CMK (cell line): ENCODE results near the gene P2RX4.
"Not testable (repeated sequence)": the region's sequence is repeated elsewhere in the genome, so short reads cannot be mapped to it uniquely, and the experiment has no call there.

Source experiments
- DNase-seq: peaks from one replicate; pipeline ENCODE4 v3.0.0-alpha.2; 2010; ENCODE audit warnings: low read depth

Gene P2RX4

DNA sequence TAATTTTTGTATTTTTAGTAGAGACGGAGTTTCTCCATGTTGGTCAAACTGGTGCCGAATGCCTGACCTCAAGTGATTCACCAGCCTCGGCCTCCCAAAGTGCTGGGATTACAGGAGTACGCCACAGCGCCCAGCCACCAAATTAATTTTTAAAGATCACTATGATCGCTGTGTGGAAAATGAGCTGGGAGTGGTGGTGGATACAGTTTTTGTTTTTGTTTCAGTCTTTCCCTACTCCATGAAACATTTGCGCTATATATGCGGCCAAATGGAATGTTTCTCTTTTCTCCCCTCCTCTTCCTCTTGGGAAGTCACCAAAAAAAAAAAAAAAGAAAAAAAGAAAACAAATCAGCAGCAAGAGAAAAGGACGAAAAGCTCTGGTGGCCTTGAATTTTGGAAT lies 20.8 kb upstream of the P2RX4 start:
- no peak for DNase-seq

DNA sequence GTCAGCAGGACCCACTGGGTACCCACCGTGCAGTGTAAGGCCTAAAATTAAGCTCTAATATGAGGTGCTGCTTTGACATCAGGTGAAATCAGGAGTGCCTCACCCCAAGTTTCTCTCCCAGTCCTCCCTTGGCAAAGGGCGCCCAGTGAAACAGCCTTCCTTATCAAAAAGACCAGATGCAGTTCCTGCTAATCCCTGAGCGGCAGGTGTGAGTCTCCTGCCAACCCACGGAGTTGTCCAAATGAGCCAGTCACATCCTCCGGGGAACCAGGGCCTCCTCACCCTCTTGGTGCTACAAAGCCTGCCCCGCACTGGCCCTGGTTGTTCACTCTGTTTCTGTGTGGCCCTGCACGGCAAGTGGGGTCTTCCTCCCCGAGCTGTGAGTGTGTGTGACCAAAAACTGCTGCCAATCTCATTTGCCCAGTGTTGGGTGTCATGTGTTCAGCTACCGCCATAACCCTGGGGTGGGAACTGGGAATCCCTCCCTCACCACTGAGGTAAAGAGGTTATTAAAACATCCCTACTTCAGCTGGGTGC lies 20.2 kb upstream of the P2RX4 start:
- no peak for DNase-seq

DNA sequence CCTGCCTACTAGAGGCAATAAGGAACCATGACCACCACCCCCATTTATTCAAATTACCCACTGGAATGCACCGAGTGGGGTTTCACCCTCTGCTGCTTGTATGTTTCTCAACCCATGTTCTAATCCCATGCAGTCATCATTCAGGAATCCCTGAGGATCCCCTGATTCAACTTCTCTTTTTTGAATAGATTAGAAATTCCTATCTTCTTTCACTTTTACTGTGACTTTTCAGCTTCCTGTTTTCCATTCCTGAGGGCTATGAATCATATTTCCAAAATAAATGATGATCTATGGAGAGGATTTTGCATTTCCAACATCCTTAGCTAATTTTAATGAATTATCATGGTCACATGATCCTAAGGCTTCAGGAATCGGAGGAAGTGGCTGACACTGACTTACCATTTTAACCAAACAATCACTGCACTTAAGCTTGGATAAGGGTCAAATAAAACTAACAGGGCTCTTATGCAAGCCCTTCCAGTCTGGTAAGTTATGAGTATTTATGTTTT lies 19.4 kb upstream of the P2RX4 start:
- DNase-seq, result no peak

DNA sequence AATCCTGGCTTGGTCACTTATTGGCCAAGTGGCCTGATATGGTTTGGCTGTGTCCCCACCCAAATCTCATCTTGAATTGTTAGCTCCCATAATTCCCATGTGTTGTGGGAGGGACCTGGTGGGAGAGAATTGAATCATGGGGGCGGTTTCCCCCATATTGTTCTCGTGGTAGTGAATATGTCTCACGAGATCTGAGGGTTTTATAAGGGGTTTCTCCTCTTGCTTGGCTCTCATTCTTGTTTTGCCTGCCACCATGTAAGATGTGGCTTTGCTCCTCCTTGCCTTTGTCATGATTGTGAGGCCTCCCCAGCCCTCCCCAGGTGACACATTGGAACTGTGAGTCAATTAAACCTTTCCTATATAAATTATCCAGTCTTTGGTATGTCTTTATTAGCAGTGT lies 18.8 kb upstream of the P2RX4 start:
- DNase-seq, result no peak

DNA sequence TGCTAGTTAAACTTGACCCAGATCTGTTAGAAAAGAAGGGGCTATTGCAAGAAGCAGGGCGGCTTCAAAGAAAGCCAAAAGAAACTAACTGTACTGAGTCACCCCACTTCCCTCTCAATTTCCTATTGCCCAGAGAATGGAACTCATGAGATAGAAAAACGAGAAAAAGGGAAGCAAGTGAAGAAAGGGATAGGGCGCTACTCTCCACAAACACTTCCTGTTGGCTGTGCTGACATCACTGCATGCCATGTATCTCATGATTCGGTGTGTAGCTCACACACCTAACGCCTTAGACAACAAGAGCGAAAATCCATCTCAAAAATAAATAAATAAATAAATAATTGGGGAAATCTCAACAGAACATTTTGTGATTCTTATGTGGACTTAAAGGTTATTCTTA lies 13.0 kb upstream of the P2RX4 start:
- DNase-seq, result peak; percentile 67

DNA sequence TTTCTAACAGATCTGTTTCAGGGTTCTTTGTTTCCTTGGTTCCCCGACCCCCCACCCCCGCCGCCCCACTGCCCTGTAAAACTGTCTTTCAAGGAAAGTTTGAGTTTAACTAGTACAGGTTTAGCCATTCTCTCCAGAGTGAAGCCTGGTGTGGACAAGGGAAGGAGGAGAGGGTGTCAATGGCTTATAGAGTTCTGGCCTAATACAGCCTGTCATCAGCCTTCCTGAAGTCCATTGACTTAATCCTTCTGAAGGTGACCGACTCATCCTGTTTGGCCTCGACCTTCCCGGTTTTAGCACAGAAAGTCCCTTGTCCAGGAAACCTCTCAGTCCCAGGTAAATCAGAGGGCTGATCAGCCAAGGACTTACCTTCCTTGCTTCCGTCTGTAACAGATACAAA lies 11.0 kb upstream of the P2RX4 start:
- DNase-seq, result no peak

DNA sequence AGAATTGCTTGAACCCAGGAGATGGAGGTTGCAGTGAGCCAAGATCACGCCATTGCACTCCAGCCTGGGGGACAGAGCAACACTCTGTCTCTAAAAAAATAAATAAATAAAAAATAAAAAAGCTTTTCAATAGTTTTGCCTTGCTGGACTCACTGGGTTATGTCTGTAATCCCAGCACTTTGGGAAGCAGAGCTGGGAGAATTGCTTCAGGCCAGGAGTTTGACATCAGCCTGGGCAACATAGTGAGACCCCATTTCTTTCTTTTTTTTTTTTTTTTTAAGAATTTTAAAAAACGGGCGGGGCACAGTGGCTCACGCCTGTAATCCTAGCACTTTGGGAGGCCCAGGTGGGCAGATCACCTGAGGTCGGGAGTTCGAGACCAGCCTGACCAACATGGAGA lies 8.8 kb upstream of the P2RX4 start:
- DNase-seq, result not testable (repeated sequence)

DNA sequence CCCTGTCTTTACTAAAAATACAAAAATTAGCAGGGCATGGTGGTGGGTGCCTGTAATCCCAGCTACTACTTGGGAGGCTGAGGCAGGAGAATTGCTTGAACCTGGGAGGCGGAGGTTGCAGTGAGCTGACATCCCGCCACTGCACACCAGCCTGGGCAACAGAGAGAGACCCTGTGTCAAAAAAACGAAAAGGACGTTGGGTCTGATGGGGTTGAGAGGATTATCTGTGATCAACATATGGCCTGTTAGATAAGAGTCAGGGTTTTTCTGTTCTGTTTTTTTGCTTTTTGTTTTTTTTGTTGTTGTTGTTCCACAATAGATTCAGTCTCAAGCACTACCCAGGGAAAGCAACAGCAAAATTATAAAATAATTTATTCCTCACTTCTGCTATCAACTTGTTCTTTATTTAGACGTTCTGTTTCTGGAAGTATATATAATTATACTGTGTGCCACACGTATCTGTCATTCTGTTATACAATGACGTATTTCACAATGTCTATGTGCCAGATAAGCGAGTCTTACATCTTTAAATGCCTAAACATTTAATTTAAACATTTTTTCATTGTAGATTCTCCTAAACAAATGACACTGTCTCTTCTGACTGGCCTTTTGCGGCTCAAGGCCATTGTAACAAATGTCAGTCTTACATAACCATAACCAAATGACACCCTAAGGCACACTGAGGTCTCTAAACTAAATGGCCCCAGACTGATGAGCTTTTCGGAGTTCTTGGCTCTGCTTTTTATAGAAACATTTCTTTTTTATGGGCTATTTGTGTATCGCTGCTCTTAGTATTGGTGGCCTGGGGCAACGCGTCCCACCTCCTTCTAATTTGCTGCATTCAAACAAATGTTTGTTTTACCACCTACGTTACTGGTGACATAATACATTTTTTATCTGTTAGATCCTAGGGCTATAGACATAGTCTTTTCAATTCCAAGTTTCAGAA lies 7.2 kb upstream of the P2RX4 start:
- DNase-seq, result no peak

DNA sequence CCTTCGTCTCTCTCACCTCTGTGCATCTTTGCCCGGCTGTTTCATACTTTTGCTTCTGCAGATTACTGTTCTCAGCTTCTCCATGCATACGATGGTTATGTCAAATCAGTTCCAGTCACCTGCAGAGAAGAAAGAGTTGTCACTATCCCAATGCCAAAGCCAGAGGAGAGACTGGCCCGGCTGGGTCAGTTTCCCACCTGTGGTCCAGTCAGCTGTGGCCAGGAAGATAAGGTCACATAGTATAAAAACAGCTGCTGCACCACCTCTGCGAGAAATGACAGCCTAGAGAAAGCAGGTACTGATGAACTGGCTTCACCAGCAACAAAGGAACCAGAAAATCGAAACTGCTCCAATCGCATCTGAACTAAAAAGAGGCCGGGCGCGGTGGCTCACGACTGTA lies 6.4 kb upstream of the P2RX4 start:
- DNase-seq, result no peak

DNA sequence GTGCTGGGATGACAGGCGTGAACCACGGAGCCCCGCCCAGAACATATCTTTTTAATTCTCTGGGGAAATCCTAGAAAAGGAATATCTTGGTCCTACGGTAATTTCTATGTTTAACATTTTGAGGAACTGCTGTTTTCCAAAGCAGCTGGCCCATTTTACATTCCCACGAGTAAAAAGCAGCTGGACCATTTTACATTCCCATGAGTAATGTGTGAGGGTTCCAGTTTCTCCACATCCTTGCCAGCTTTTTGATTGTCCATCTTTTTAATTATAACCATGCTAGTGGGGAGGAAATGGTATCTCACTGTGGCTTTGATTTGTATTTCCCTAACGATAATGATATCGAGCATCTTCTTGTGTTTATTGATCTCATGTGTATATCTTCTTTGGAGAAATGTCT lies 4.4 kb upstream of the P2RX4 start:
- DNase-seq, result no peak

DNA sequence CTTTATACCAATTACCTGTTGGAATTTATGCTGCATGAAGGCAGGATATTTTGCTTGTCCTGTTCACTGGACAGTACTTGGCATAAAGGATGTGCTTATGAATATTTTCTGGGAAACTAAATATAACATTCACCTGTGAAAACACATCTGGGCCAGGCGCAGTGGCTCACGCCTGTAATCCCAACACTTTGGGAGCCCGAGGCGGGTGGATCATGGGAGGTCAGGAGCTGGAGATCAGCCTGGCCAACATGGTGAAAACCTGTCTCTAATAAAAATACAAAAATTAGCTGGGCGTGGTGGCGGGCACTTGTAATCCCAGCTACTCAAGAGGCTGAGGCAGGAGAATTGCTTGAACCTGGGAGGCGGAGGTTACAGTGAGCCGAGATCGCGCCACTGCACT lies 1.4 kb upstream of the P2RX4 start:
- DNase-seq, result not testable (repeated sequence)

DNA sequence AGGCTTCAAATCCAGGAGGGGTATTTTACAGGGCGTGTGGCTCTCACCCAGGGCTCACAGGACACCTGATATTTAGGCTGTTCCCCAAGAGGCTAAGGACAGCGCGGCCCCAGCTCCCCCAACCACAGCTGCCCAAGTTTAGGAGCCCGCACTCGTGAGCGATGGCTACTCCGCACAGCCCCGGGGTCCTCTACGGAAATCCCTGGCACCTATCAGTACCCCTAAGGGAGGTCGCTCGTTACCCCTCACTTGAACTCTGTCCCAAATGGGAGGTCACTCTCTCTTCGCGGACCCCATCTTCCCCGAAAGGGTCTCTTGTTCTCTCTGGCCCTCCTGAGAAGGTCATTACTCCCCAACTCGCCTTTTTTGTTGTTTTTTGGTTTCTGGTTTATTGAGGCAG lies 708 bp upstream of the P2RX4 start:
- no peak for DNase-seq

DNA sequence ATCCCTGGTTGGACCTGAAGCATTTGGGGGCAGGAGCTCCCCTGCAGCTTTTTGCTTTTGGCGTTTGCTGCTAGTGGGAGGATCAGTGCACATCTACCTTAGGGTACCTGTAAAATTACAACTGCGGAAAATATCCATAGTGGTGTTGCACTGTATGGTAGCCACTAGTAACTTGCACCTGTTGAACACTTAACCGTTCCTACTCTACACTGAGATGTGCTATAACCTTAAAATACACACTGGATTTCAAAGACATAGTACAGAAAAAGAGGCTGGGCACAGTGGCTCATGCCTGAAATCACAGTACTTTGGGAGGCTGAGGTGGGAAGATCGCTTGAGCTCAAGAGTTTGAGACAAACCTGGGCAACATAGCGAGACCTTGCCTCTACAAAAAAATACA lies 2.9 kb downstream of the P2RX4 start:
- no peak for DNase-seq

DNA sequence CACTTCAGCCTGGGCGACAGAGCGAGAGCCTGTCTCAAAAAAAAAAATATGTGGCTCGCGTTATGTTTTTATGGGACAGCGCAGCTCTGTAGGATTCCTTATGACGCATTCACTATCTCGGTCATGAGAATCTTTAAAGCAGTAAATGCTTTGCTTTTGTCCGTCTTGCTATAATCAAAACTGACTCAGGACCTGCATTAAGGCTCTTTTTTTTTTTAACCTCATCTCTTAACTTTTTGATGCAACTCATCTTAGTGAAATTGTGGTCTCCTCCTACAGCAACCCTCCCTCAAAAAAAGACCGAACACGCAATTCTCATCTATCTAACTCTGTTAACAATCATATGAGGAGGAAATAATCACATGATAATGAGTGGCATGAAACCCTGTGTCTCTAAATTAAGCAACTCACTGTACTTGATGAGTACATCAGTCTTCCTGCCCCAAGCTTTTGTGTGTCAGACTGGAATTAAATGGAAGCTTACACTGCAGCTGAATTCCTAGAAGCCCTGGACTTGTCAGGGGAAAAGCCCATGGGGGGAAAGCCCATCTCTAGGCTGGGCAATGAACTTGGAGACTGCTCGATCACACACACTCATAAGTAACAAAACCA lies 4.3 kb downstream of the P2RX4 start:
- DNase-seq, result no peak

DNA sequence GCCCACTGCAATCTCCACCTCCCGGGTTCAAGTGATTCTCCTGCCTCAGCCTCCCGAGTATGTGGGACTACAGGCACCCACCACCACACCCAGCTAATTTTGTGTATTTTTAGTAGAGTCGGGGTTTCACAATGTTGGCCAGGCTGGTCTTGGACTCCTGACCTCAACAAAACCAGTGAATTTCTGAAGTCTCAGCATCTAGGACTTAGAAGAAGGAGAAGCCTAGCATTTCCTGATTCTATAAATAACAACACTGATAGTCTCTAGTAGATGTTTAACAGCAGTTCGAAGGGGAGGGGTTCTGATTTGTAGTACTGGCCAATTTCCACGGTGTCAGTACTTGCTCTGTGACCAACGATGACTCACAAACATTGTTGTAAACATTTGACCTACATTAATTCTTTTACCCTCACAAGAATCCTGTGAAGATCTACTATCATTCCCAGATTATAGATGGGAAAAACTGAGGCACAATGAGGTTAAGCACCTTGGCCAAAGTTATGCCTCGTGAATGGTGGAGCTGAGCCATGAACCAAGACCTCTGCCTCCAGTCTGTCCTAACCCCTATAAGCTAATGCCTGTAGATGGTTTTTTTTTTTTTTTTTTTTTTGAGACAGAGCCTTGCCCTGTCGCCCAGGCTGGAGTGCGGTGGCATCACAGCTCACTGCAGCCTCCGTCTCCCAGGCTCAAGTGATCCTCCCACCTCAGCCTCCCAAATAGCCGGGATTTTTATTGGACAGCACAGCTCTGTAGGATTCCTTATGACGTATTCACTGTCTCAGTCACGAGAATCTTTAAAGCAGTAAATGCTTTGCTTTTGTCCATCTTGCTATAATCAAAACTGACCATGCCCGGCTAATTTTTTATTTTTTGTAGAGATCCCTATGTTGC lies 5.2 kb downstream of the P2RX4 start:
- DNase-seq, result no peak

DNA sequence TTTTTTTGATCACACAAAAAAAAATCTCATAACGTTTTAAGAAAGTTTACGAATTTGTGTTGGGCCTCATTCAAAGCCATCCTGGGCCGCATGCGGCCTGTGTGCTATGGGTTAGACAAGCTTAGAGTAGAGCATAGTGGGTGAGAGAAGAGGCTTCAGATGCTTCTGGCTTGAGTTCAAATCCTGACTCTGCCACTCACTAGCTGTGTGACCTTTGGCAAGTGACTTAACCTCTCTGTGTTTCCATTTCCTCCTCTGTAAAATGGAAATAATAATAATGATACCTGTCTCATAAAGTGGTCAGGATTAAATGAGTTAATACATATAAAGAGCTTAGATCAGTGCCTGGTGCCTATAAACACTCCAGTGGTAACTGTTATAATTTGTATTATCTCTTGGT lies 6.2 kb downstream of the P2RX4 start:
- no peak for DNase-seq

DNA sequence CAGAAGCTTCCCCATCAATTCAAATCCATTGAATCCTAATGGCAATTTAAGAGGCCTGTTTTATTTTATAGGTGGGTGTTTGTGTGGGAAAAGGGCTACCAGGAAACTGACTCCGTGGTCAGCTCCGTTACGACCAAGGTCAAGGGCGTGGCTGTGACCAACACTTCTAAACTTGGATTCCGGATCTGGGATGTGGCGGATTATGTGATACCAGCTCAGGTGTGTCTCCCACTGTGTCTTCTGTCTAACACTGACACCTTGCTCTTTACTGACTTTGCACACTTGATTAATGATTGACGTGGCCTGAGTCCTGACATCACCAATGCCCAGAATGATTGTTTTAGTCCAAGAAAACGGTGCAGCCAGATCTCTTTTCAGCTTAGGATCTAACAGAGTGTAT lies 7.1 kb downstream of the P2RX4 start:
- DNase-seq, result no peak

DNA sequence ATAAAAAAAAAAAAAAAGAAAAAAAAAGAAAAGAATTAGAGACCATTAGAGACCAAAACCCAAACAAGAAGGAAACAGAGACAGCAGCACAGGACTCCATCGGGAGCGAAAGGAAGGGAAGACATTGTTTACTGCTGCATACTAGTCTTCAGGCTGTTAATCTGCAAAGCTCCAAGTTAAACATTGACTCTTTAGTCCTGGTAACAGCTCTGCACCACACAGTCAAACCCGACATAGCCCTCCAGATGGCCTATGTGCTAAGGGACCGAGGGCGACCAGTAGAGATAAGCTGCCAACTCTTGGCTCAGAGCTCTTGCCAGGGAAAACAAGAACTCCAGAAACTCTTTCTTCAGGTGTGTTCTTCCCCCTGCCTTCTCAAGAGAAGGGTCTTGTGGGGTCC lies 7.8 kb downstream of the P2RX4 start:
- no peak for DNase-seq

DNA sequence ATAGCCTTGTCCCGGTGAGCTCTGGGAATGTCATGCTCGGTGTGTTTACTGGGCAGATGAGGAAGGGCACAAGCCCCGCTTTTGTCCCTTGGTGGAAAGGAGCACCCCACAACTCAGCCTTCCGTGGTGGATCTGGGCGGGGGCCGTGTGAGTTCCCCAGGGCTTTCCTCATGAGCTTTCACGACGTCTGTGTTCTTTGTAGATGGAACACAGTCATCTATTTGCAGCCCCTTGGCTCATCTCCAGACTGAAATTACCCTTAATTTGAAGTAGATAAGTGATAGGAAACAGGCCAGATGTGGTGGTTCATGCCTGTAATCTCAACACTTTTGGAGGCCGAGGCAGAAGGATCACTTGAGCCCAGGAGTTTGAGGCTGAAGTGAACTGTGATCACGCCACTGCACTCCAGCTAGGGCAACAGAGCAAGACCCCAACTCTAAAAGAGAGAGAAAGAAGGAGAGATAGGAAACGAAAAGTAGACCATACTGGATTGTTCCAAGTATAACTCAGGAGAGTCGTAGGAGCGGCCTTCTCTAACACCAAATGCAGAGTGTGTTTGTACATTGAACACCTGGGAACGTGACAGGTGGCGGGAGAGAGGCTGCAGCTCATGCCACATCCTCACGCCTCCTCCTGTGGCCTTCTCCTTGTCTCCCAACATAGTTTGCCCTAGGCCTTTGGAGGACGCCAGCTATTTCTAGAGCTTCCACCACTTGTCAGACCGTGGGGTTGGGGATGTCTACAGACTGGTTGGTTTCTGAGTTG lies 8.8 kb downstream of the P2RX4 start:
- no peak for DNase-seq

DNA sequence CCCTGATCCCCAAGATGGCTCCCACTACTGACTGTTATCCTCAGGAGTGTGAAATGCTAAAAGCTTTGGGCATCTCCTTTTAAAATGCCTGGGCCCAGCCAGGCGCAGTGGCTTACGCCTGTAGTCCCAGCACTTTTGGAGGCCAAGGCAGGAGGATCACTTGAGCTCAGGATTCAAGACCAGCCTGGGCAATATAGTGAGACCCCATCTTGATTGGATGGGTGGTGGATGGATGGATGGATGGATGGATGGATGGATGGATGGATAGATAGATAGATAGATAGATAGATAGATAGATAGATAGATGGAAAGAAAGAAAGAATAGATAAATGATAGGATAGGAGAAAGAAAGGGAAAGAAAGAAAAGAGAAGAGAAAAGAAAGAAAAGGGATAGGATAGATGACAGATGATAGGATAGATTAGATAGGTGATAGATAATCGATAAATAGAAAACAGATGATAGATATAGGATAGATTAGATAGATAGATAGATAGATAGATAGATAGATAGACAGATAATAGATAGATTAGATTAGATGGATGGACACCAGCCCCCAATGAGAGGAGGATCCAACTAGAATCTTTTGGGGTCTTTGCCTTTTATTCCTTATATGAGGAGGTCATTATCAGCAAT lies 9.5 kb downstream of the P2RX4 start:
- no peak for DNase-seq

DNA sequence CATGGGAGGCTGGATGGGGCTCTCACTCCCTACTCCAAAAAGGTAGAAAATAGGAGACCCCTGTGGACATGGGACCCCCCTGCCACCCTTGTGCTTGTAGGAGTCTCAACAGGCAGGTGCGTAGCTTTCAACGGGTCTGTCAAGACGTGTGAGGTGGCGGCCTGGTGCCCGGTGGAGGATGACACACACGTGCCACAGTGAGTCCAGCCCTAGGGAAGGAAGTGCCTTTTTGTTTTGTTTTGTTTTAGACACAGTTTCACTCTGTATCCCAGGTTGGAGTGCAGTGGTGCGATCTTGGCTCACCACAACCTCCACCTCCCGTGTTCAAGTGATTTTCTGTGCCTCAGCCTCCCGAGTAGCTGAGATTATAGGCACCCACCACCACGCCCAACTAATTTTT lies 12.9 kb downstream of the P2RX4 start:
- no peak for DNase-seq
